IPS-18c (cell line): ENCODE data around the gene FGF18.
"Not testable (repeated sequence)": the region's sequence is repeated elsewhere in the genome, so short reads cannot be mapped to it uniquely, and the experiment has no call there.

Source experiments
- H3K4me3 ChIP-seq: 2 replicates; pipeline ENCODE4 v1.7.0; 2013; ENCODE audit warnings: low read depth, mild to moderate bottlenecking, low read length, moderate library complexity; ENCODE audit not compliant: insufficient read depth
- H3K9me3 ChIP-seq: one replicate; pipeline ENCODE4 v1.6.1; 2013; ENCODE audit warnings: mild to moderate bottlenecking, low read length, moderate library complexity; ENCODE audit not compliant: control insufficient read depth, insufficient read depth

The FGF18 gene, protein sequence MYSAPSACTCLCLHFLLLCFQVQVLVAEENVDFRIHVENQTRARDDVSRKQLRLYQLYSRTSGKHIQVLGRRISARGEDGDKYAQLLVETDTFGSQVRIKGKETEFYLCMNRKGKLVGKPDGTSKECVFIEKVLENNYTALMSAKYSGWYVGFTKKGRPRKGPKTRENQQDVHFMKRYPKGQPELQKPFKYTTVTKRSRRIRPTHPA

DNA sequence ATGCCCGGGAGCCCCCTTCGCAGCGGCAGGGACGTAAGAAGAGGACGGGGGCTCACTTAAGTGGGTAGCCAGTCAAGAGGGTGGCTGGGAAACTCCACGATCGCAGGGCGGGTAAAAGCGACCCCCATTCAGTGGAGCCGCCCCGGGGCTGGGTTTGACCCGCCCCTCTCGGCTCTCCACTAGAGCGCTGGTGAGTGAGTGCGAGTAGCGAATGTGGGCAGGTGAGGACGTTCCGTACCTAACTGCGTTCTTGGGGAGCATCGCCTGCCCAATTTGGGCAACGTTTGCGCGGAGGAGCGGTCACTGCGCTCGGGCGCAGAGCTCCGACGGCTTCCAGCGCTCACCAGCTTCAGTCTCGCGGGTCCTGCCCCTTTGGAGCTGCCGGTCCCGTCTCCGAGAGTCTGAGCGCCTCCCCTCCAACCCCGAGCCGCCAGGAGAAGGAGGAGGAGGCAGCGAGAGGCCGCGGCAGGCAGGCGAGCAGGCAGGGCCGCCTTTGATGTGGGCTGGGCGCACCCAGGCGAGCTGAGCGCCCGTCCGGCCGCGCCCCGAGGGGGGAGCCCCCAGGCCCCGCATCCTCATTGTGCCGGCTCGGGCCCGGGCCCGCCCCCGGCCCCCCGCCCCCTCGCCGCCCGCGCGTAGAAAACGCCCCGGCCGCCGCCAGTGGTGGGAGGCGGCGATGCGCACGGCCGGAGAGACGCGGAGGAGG is at the start of gene FGF18:
TSS of gene FGF18 (plus strand) at position 666 of the 706 bp plus-strand sequence. CDS start 553 bp downstream, outside the sequence.
- H3K4me3 ChIP-seq = peak within 1 kb of the TSS; percentile 62
- no peaks in the 10 kb centered on the region for H3K9me3 ChIP-seq

DNA sequence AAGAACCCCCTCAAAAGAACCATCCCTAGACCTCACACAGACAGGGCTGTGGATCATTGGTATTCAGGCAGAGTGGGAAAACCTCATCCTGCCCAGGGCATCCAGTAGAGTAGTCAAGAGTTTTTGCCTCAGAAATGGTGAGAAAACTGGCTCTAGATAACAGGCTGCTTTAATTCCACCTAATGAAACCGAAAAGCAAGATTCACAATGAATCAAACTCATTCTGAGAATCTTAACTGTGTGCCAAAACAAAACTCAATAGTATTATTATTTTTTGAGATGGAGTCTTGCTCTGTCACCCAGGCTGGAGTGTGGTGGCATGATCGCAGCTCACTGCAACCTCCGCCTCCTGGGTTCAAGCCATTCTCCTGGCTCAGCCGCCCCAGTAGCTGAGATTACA is 49.5 kb upstream of the FGF18 start:
- no peak overlapping the region for H3K4me3 ChIP-seq
- no peaks in the 10 kb centered on the region for H3K9me3 ChIP-seq

DNA sequence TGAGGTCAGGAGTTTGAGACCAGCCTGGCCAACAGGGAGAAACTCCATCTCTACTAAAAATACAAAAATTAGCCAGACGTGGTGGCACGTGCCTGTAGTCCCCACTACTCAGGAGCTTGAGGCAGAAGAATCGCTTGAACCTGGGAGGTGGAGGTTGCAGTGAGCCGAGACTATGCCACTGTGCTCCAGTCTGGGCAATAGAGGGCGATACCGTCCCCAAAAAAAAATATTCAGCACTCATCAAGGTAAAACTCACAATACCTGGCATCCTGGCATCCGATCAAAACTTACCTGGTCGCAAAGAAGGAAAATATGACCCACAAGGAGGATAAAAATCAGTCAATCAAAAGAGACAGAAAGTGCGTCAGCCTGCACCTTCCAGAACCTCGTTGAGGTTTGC is 48.6 kb upstream of the FGF18 start:
- H3K9me3 ChIP-seq, H3K4me3 ChIP-seq: not testable (repeated sequence)

DNA sequence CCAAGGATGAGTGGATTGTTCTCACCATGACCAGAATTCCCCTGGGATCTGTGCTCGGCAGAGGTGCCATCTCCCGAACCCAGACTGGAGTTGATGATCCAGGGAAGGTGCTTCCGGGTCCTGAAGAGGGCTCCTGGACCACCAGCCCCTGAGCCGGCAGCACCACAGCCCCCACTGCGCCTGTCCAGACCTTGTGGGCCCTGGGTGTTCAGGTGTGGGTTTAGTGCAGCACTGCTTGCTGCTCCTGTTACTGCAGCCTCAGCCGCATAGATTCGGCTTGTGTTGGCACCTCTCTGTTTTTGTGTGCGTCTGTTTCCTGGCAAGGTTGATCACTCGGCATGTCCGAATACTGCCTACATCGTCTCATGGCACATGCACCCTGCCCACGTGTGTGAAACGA is 48.1 kb upstream of the FGF18 start:
- H3K9me3 ChIP-seq = no peaks in the 10 kb centered on the region
- no peak overlapping the region for H3K4me3 ChIP-seq

DNA sequence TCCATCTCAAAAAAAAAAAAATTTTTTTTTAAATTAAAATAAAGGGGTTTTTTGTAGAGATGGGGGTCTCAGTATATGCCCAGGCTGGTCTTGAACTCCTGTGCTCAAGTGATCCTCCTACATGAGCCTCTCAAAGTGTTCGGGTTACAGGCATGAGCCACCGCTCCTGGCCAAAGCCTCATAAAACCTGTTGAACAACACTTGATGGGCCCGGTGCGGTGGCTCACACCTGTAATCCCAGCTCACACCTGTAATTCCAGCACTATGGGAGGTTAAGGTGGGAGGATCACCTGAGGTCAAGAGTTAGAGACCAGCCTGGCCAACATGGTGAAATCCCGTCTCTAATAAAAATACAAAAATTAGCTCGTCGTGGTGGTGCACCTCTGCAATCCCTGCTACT is 39.5 kb upstream of the FGF18 start:
- Histone ChIP-seq H3K9me3 (no peaks in the 10 kb centered on the region), H3K4me3 (no peak overlapping the region)

DNA sequence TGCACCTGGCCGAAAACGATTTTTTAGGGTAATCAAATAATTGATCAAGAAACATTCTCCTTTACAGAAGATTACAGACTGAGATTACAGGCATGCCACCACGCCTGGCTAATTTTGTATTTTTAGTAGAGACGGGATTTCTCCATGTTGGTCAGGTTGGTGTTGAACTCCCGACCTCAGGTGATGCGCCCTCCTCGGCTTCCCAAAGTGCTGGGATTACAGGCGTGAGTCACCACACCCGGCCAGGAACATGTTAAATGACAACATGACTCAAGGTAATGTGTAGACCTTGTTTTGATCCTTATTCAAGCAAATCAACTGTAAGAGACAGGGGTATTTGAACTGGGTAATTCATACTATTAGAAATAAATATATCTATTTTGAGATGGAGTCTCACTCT is 35.0 kb upstream of the FGF18 start:
- not testable (repeated sequence) for H3K9me3 ChIP-seq, H3K4me3 ChIP-seq

DNA sequence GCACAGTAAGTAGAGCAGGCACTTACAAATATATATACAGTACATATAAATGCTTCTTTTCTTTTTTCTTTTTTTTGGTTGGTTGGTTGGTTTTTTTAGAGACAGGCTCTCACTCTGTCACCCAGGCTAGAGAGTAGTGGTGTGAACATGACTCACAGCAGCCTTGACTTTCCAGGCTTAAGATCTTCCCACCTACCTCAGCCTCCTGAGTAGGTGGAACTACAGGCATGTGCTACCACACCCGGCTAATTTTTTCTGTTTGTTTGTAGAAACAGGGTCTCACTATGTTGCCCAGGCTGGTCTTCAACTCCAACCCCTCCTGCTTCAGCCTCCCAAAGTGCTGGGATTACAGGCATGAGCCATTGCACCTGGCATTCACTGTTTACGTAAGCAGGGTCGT is 34.4 kb upstream of the FGF18 start:
- not testable (repeated sequence) for H3K9me3 ChIP-seq, H3K4me3 ChIP-seq

DNA sequence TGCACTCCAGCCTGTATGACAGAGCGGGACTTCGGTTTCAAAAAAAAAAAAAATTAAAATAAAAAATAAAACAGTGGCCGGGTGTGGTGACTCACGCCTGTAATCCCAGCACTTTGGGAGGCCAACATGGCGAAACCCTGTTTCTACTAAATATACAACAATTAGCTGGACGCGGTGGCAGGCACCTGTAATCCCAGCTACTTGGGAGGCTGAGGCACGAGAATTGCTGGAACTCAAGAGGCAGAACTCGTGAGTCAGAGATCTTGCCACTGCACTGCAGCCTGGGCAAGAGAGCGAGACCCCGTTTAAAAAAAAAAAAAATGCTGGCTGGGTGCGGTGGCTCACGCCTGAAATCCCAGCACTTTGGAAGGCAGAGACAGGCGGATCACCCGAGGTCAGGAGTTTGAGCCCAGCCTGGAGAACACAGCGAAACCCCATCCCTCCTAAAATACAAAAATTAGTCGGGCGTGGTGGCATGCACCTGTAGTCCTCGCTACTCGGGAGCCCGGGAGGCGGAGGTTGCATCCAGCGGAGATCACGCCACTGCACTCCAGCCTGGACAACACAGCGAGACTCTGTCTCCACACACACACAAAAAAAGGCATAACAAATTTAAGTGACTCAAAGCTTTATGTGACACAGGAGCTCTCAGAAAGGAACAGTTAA is 33.3 kb upstream of the FGF18 start:
- no peak overlapping the region for H3K4me3 ChIP-seq
- H3K9me3 ChIP-seq = no peaks in the 10 kb centered on the region

DNA sequence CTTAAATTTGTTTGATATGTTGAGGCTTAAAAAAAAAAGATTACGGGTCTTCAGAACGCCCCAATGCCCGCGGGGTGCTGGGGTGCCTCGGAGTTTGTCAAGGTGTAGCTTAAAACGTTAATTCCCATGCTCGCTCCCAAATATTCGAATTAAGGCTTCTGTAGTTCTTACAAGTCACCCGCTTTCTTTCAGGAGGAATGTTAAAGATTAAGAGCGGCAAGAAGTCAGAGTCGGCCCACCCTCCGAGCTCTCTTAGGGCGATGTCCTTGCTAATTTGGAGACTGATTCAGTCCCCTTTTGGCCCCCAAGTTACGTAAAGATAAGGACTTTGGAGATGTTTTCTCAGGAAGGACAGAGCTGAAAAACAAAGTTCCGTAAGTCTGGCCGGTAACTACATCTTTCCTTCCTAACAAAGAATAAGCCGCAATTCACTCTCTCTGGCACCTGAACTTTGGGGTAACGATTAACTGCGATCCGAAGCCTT is 32.5 kb upstream of the FGF18 start:
- H3K4me3 ChIP-seq = peak overlapping the region; percentile 82
- no peaks in the 10 kb centered on the region for H3K9me3 ChIP-seq

DNA sequence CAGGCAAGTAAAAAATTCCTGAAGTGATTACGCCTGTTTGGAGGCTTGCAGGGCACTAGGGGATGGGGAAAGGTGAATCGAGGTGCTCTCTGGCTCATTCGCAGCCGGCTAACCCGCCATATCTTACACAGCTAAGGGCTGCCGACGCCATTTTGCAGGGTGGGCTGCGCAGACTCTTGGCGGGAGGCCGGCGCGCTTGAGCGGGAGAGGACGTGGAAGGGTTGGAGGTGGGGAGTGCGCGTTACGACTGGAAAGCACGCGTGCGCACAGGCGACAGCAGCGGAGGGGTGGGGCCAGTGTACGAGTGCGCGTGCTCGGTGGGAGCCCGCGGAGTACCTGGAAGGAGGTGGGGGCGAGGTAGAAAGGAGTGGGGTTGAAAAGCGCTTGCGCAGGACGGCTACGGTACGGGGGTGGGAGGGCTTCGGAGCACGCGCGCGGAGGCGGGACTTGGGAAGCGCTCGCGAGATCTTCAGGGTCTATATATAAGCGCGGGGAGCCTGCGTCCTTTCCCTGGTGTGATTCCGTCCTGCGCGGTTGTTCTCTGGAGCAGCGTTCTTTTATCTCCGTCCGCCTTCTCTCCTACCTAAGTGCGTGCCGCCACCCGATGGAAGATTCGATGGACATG is 32.0 kb upstream of the FGF18 start, which contains the start of gene NPM1:
TSS of gene NPM1 (plus strand) at position 505 of the 625 bp plus-strand sequence. CDS start at position 605, 100 bp downstream.
- Histone ChIP-seq H3K9me3 (no peaks in the 10 kb centered on the region), H3K4me3 (peak within 1 kb of the TSS; percentile 82)

DNA sequence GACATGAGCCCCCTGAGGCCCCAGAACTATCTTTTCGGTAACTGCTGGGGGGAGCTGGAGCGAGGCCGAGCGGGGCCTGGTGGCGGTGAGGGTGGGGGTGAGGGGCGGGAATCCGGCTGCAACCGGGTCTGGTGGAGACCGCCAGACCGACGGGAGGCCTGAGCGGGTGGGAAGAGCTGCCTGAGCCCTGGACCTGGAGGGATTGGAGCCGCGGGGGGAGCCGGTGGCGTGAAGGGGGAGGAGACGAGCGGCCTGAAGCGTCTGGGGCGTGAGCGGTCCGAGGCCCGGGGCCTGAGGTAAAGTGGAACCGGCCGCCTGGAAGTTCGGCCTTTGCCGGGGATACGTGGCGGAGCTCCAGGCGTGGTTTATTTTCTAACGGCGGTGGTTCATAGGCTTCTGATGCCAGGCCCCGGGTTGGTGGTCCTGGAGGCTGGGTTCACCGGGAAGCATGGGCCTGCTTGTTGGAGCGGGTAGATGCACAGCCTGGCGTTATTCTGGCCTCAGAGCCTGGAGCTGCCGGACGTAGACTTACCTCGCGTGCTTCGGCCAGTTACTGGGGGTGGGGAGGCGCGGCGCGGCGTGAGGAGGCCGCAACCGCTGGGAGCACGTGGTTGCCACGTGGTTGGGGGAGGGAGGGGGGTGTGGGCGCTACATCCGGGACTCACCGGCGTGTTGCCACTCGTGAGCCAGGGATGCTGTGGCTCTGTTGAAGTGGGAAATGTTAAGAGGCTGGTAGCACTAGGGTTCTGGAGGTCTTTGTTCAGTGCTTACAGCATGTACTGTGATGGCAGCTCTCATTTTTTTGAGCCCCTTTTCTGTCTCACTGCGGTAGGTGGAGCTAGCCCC is 31.3 kb upstream of the FGF18 start:
- peak overlapping the region; percentile 71 for H3K4me3 ChIP-seq
- no peaks in the 10 kb centered on the region for H3K9me3 ChIP-seq

DNA sequence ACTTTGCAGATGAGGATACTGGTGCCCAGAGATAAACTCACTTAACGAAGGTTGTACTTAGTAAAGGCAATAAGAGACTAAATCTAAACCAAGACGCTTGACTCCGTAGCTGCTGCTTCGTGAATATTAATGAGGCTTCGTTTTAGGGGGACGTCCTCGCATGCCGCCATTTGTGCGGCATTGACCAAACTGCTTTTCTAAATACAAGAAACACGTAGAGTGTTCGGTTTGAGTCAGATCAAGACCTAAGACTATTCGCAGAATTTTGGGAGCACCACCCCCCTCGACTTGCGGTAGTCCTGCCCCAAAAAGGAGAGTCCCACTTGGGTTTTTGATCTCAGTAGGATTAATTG is 30.7 kb upstream of the FGF18 start:
- peak overlapping the region; percentile 71 for H3K4me3 ChIP-seq
- H3K9me3 ChIP-seq = no peaks in the 10 kb centered on the region

DNA sequence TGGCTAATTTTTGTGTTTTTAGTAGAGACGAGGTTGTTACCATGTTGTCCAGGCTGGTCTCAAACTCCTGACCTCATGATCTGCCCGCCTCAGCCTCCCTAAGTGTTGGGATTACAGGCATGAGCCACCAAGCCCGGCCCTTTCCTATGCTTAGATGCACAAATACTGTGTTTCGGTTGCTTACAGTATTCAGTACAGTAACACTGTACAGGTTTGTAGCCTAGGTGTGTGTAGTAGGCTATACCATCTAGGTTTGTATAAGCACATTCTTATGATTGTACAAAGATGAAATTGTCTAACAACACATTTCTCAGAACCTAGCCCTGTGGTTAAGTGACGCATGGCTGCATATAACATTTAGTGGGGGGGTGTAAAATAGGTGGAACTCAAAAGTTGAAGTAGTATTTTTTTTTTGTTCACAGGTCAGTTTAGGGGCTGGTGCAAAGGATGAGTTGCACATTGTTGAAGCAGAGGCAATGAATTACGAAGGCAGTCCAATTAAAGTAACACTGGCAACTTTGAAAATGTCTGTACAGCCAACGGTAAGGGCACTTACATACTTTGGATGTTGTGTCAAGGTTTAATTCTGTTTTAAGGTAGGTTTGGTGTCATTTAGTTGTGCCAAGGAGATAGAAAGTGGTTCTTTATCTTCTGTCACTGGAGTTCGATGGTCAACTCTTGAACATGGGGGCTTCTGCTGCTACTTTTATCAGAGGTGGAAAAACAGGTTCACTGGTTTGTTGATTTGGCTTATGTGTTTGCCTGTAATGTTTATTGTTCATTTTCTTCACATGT is 28.4 kb upstream of the FGF18 start:
- Histone ChIP-seq H3K9me3 (no peaks in the 10 kb centered on the region), H3K4me3 (peak overlapping the region; percentile 71)

DNA sequence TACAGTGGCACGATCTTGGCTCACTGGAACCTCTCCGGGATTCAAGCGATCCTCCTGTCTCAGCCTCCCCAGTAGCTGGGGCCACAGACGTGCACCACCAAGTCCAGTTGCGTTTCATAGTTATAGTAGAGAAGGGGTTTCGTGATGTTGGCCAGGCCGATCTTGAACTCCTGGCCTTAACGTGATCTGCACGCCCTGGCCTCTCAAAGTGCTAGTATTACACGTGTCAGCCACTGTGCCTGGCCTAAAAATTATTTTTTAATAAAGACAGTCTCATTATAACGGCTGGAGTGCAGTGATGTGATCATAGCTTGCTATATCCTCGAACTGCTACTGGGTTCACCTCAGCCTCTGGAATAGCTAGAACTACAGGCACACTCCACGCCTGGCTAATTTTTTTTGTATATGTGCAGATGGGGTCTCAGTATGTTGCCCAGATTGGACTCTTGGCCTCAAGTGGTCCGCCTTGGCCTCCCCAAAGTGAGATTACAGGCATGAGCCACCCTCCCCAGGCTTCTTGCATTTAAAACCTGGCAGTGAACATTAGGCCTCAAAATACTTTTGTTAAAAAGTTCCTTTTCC is 27.4 kb upstream of the FGF18 start:
- H3K9me3 ChIP-seq = no peaks in the 10 kb centered on the region
- H3K4me3 ChIP-seq = no peak overlapping the region; the same call in 1 of the 2 replicates

DNA sequence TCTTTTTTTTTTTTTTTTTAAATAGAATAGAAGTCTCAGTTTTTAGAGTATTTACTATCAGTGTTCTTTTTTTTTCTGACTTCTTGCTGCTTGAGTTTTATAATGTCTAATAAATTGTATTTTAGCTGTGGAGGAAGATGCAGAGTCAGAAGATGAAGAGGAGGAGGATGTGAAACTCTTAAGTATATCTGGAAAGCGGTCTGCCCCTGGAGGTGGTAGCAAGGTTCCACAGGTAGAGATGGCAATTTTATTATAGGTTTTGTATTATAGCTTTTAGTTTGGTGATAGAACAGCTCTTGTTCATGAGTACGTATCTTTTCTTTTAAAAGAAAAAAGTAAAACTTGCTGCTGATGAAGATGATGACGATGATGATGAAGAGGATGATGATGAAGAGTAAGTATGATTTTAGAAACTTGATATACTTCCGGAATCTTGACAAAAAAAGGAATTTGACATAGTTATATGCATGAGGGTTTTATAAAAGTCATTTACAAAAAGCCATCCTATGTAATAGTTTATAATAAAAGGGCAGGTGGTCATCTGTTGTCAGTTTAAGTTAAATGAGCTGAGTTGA is 26.8 kb upstream of the FGF18 start:
- Histone ChIP-seq H3K4me3 (no peak overlapping the region), H3K9me3 (no peaks in the 10 kb centered on the region)

DNA sequence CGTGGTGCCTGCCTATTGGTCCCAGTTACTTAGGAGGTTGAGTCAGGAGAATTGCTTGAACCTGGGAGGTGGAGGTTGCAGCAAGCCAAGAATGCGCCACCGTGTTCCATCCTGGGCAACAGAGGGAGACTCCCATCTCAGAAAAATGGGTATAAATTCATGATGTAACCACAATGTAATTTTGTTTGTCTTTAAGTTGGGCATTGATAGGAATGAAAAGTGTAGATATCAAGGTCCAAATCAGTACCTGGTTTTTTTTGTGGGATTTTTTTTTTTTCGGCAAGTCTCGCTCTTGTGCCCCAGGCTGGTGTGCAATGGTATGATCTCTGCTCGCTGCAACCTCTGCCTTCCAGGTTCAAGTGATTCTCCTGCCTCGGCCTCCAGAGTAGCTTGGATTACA is 24.4 kb upstream of the FGF18 start:
- no peaks in the 10 kb centered on the region for H3K9me3 ChIP-seq
- H3K4me3 ChIP-seq = no peak overlapping the region
